Stimulated activated CD8-positive, alpha-beta memory T cell treated with anti-CD3 and anti-CD28 coated beads, Interleukin-12 subunit alpha, Interleukin-12 subunit beta, amount 100 ng/mL, for 24 hours (primary cell): ENCODE measurements around the gene NEUROD1.
"Not testable (repeated sequence)": the region's sequence is repeated elsewhere in the genome, so short reads cannot be mapped to it uniquely, and the experiment has no call there.

Experiments
- DNase-seq: peaks from one replicate; pipeline ENCODE4 v3.0.0-alpha.2; 2020; ENCODE audit errors: extremely low read depth

The NEUROD1 gene

GRCh38 chr2:181680055-181680936 lies at the start of gene NEUROD1:
Gene NEUROD1 (minus strand): TSS chr2:181680517. CDS start chr2:181678860, 1,657 bp downstream.
- DNase-seq, result no peak

- no peak for DNase-seq
Measured at GRCh38 chr2:181725476-181725875, 45.2 kb upstream of the NEUROD1 start.

DNA sequence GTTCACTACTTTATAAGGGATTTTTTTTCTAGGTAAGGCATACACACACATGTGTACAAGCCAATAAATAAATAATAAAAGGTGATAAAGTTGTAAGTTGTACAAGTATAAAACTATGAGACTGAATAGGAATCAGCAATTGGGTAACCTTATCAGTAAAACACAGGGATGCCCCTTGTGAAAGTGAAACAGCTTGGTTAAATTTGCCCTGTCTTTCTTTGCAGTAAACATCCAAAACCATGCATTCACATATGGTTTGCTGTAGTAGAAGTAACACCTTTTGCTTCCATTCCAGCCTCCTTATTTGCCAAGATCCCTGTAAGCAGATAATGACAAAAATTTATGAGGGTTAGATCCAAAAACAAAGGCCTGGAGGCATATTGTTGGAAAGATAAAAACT lies 44.3 kb upstream of the NEUROD1 start:
- DNase-seq, result no peak

- no peak for DNase-seq
Measured at GRCh38 chr2:181723731-181724130, 43.4 kb upstream of the NEUROD1 start.

GRCh38 chr2:181715033-181715630 lies 34.8 kb upstream of the NEUROD1 start:
- peak; percentile 10 for DNase-seq

DNA sequence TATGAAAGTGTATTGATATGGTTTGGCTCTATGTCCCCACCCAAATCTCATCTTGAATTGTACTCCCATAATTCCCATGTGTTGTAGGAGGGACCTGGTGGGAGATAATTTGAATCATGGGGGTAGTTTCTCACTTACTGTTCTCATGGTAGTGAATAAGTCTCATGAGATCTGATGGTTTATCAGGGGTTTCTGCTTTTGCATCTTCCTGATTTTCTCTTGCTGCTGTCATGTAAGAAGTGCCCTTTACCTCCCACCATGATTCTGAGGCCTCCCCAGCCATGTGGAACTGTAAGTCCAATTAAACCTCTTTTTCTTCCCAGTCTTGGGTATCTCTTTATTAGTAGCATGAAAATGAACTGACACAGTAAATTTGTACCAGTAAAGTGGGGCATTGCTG lies 30.7 kb upstream of the NEUROD1 start:
- not testable (repeated sequence) for DNase-seq

DNA sequence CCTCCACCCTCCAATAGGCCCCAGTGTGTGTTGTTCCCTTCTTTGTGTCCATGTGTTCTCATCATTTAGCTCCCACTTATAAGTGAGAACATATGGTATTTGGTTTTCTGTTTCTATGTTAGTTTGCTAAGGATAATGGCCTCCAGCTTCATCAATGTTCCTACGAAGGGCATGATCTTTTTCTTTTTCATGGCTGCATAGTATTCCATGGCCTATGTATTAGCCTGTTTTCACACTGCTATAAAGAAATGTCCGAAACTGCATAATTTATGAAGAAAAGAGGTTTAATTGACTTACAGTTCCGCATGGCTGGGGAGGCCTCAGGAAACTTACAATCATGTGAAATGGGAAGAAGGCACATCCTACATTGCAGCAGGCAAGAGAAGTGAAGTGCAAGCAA lies 22.2 kb upstream of the NEUROD1 start:
- not testable (repeated sequence) for DNase-seq

- DNase-seq, result no peak
Measured at GRCh38 chr2:181698223-181698622, 17.9 kb upstream of the NEUROD1 start.

DNA sequence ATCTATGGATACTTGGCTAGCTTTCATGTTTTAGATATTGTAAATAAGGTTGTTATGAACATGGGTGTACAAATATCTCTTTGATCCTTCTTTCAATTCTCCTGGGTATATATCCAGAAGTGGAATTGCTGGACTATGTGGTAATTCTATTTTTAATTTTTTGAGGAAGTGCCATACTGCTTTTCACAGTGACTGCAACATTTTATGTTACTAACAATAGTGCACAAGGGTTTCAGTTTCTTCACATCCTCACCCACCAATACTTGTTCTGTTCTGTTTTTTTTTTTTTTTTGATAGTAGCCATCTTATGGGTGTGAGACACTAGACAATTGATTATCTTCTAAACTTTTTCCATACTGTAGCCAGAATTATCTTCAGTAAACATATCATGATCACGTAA lies 17.3 kb upstream of the NEUROD1 start:
- no peak for DNase-seq

DNA sequence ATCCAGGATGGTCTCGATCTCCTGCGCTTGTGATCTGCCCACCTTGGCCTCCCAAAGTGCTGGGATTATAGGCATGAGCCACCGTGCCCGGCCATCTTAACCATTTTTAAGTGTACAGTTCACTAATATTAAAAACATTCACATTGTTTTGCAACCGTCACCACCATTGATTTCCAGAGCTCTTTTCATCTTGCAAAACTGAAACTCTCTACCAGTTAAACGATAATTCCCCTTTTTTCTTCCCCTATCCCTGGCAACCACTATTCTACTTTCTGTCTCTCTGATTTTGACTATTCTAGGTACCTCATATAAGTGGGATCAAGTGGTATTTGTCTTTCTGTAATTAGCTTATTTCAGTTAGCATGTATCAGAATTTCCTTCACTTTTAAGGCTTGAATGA lies 16.8 kb upstream of the NEUROD1 start:
- no peak for DNase-seq

DNA sequence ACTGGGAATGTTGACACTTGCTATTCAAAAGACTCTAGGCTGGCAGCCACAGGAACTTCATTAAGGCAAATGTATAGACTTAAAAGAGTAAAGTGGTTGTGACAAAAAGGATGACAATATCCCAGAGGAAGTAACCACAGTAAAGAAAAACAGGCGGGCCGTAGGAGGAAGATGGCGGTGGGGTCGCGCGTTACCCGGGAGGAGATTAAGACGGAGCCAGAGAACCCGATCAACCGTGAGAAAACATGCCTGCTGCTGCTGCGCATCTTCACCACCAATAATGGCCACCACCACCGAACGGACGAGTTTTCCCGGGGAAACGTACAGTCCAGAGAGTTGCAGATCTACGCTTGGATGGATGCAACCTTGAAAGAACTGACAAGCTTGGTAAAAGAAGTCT lies 14.0 kb upstream of the NEUROD1 start:
- DNase-seq, result no peak

- no peak for DNase-seq
Measured at GRCh38 chr2:181690860-181691259, 10.5 kb upstream of the NEUROD1 start.

GRCh38 chr2:181686576-181687185 lies 6.4 kb upstream of the NEUROD1 start:
- DNase-seq, result no peak

GRCh38 chr2:181685150-181685688 lies 4.9 kb upstream of the NEUROD1 start:
- DNase-seq, result no peak

GRCh38 chr2:181684454-181685149 lies 4.3 kb upstream of the NEUROD1 start:
- DNase-seq, result no peak

DNA sequence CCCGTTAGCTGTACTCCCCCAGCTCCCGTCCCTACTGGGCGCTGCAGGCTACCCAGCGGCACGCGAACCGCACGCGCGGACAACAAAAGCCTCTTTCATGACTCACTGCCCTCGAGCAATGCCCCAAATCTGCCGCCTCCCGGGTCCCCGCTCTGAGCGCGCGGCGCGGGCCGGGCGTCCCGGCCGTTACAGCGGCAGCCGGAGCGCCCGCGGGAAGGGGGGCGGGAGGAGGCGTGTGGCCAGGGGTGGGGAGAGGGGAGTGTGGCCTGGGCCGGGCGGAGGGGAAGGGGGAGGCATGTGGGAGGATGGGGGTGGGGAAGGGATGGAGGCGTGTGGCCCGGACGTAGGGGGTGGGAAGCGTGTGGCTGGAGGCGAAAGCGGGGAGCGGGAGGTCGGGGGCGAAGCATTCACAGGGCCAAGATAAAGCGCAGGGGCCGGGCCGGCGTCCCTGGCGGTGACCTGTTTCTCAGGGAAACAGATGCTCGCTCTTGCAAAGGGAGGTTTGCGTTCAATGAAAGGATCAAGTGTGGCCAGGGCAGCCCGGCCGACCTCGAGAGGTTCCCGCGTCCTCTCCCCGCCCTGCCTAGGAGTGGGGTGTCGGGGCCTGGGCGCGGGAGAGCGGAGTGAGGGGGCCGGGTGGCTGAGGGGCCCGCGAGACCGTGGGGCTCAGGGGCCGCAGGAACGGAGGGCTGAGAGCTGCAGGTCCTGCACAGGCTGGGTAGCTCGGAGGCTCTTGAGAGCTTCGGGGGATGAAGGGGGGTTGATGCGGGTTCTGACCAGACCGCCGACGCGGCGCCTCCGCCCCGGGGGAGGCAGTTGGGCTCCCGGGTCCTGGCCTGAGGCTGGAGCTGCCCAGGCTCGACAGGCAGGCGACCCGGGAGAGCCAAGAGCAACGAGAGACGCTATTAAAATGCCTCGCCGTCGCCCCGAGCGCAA lies 3.5 kb upstream of the NEUROD1 start:
- DNase-seq, result no peak

GRCh38 chr2:181682795-181683517 lies 2.6 kb upstream of the NEUROD1 start:
- DNase-seq, result no peak

GRCh38 chr2:181682026-181682789 lies 1.9 kb upstream of the NEUROD1 start:
- DNase-seq, result no peak
